ENCODE data around the gene PKD1. TPM values are rescaled to one million over a fixed set of nuclear protein-coding genes. Genes with fewer than 3 reads are reported as not detected.

PKD1 gene
- total and polyA plus RNA-seq, 2 of the 13 experiments (the other 11 are each of a cell fraction or from before 2014, with no cell fraction given), result 22.1 to 23.0 TPM

DNA sequence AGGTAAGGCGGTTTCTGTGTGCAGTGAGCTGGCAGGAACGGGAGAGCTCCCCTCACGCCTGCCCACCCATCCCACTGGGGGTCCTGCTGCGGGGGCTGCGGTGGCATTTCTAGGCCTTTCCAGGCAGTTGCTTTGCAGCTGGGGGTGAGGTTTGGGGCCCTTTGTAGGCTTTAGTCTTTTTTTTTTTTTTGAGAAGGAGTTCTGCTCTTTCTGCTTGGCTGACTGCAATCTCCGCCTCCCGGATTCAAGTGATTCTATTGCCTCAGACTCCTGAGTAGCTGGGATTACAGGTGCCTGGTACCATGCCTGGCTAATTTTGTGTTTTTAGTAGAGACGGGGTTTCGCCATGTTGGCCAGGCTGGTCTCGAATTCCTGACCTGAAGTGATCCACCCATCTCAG, 76.8 kb downstream of the PKD1 start:
- ChIA-PET CTCF (ENCODE audit: low intra/inter-chr PET ratio, low total read pairs) (no interaction called here), POLR2A (no interaction called here)
- DNase-seq (ENCODE audit: low spot score), result no peak
- ATAC-seq, result no peak
- in situ Hi-C loops (cut with HindIII; ENCODE audit: extremely low pct_ligation_motif_present, low pct_unique_long_range_greater_than_20kb), result loop anchor here (5.0 kb wide), 1 partner anchor 37 kb away; no protein-coding TSS in a partner anchor
- Histone ChIP-seq H3K4me3 (replicated peaks in 1 of 3; ENCODE audit: insufficient read depth in 1 of 3, low read depth in 2 of 3, low read length in 3 of 3) (no peak overlapping the region), H3K9ac (ENCODE audit: insufficient read depth, low read depth, low read length) (no peak overlapping the region), H3K36me3 (replicated peaks in 1 of 2; ENCODE audit: control insufficient read depth in 1 of 2, insufficient read depth in 2 of 2, low read length in 2 of 2) (peaks cover 8 to 9% of the 10 kb centered on the region in 2 experiments; a peak in 3 of 5 replicates), H3K4me1 (ENCODE audit: insufficient read depth, low read length) (no peaks in the 10 kb centered on the region), H3K9me3 (ENCODE audit: low read length) (no peaks in the 10 kb centered on the region), H3K27me3 (ENCODE audit: control insufficient read depth in 1 of 2, insufficient read depth in 2 of 2, low read length in 2 of 2) (no peaks in the 10 kb centered on the region), H3K4me2 (ENCODE audit: low read depth, low read length) (no peak overlapping the region), H2AFZ (ENCODE audit: low read length) (no peak overlapping the region), H4K20me1 (ENCODE audit: insufficient read depth, low read length) (no peaks in the 10 kb centered on the region), H3K79me2 (ENCODE audit: insufficient read depth, low read length) (no peaks in the 10 kb centered on the region), H3K27ac (ENCODE audit: extremely low read length, insufficient read depth, low read length) (no peak overlapping the region)
- BruUV-seq (replicated peaks), result no TSS peak
- TF ChIP-seq HDAC1 (CRISPR knock-in tag; IDR thresholded peaks at IDR 0.05), result no peak
- TF ChIP-seq ZSCAN31 (CRISPR knock-in tag; IDR thresholded peaks at IDR 0.05; ENCODE audit: low read depth), result no peak
- TF ChIP-seq ZMAT3 (CRISPR knock-in tag; conservative IDR thresholded peaks at IDR 0.05), result no peak
- TF ChIP-seq ZNF333 (CRISPR knock-in tag; IDR thresholded peaks at IDR 0.05; ENCODE audit: borderline replicate concordance), result no peak
- TF ChIP-seq, protein P1, sequence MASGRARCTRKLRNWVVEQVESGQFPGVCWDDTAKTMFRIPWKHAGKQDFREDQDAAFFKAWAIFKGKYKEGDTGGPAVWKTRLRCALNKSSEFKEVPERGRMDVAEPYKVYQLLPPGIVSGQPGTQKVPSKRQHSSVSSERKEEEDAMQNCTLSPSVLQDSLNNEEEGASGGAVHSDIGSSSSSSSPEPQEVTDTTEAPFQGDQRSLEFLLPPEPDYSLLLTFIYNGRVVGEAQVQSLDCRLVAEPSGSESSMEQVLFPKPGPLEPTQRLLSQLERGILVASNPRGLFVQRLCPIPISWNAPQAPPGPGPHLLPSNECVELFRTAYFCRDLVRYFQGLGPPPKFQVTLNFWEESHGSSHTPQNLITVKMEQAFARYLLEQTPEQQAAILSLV (CRISPR knock-in tag; IDR thresholded peaks at IDR 0.05; ENCODE audit: borderline replicate concordance), result no peak
- intact Hi-C loops (cut with micrococcal nuclease; ENCODE audit: unreplicated experiment), result no loop called here
- no peak for FAIRE-seq
- WGBS (ENCODE audit: low lambda C conversion rate), result 91% methylated on average over 8 of the region's 10 CpGs

DNA sequence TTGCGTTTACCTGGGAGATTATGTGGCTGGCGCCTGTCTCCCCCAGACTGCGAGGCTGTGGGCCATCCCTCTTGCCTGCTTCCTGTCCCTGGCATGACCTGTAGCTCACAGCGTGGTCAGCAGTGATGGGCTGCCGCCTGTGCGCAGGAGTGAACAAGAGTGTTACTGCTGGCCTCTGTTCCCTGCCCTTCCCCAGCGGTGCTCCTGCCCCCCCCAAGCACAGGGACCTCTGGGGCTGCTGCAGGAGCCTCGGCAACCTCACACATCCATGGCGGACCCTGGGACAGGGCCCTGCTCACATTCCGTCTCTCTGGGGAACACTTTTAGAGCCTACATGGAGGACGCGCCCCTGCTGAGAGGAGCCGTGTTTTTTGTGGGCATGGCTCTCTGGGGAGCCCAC, 77.3 kb downstream of the PKD1 start:
- Histone ChIP-seq H3K9me3 (ENCODE audit: low read length) (no peaks in the 10 kb centered on the region), H3K27ac (ENCODE audit: extremely low read length, insufficient read depth, low read length) (no peak overlapping the region), H3K4me2 (ENCODE audit: low read depth, low read length) (no peak overlapping the region), H2AFZ (ENCODE audit: low read length) (no peak overlapping the region), H3K36me3 (replicated peaks in 1 of 2; ENCODE audit: control insufficient read depth in 1 of 2, insufficient read depth in 2 of 2, low read length in 2 of 2) (peaks cover 12 to 13% of the 10 kb centered on the region in 2 experiments; a peak in 3 of 5 replicates), H4K20me1 (ENCODE audit: insufficient read depth, low read length) (no peaks in the 10 kb centered on the region), H3K4me3 (replicated peaks in 1 of 3; ENCODE audit: insufficient read depth in 1 of 3, low read depth in 2 of 3, low read length in 3 of 3) (no peak overlapping the region), H3K9ac (ENCODE audit: insufficient read depth, low read depth, low read length) (no peak overlapping the region), H3K4me1 (ENCODE audit: insufficient read depth, low read length) (no peaks in the 10 kb centered on the region), H3K79me2 (ENCODE audit: insufficient read depth, low read length) (no peaks in the 10 kb centered on the region), H3K27me3 (ENCODE audit: control insufficient read depth in 1 of 2, insufficient read depth in 2 of 2, low read length in 2 of 2) (no peaks in the 10 kb centered on the region)
- FAIRE-seq, result no peak
- no peak for ATAC-seq
- intact Hi-C loops (cut with micrococcal nuclease; ENCODE audit: unreplicated experiment), result no loop called here
- BruUV-seq (replicated peaks), result no TSS peak
- no peak for DNase-seq (ENCODE audit: low spot score)
- CTCF ChIA-PET (ENCODE audit: low intra/inter-chr PET ratio, low total read pairs), result no interaction called here
- in situ Hi-C loops (cut with HindIII; ENCODE audit: extremely low pct_ligation_motif_present, low pct_unique_long_range_greater_than_20kb), result loop anchor here (5.0 kb wide), 1 partner anchor 36 kb away; no protein-coding TSS in a partner anchor
- POLR2A ChIA-PET, result no interaction called here
- WGBS (ENCODE audit: low lambda C conversion rate), result 93% methylated on average over 12 of the region's 13 CpGs
- TF ChIP-seq TMF1 (CRISPR knock-in tag; IDR thresholded peaks at IDR 0.05; ENCODE audit: low read depth) (no peak), ZNF567 (CRISPR knock-in tag; IDR thresholded peaks at IDR 0.05; ENCODE audit: borderline replicate concordance) (no peak), XRCC5 (optimal IDR thresholded peaks at IDR 0.05; ENCODE audit: low read length) (no peak), ZNF773 (CRISPR knock-in tag; IDR thresholded peaks at IDR 0.05; ENCODE audit: borderline replicate concordance) (no peak), ZNF331 (CRISPR knock-in tag; IDR thresholded peaks at IDR 0.05) (no peak)
- TF ChIP-seq, protein P2, sequence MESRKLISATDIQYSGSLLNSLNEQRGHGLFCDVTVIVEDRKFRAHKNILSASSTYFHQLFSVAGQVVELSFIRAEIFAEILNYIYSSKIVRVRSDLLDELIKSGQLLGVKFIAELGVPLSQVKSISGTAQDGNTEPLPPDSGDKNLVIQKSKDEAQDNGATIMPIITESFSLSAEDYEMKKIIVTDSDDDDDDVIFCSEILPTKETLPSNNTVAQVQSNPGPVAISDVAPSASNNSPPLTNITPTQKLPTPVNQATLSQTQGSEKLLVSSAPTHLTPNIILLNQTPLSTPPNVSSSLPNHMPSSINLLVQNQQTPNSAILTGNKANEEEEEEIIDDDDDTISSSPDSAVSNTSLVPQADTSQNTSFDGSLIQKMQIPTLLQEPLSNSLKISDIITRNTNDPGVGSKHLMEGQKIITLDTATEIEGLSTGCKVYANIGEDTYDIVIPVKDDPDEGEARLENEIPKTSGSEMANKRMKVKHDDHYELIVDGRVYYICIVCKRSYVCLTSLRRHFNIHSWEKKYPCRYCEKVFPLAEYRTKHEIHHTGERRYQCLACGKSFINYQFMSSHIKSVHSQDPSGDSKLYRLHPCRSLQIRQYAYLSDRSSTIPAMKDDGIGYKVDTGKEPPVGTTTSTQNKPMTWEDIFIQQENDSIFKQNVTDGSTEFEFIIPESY (CRISPR knock-in tag; IDR thresholded peaks at IDR 0.05), result no peak
- TF ChIP-seq, protein P3, sequence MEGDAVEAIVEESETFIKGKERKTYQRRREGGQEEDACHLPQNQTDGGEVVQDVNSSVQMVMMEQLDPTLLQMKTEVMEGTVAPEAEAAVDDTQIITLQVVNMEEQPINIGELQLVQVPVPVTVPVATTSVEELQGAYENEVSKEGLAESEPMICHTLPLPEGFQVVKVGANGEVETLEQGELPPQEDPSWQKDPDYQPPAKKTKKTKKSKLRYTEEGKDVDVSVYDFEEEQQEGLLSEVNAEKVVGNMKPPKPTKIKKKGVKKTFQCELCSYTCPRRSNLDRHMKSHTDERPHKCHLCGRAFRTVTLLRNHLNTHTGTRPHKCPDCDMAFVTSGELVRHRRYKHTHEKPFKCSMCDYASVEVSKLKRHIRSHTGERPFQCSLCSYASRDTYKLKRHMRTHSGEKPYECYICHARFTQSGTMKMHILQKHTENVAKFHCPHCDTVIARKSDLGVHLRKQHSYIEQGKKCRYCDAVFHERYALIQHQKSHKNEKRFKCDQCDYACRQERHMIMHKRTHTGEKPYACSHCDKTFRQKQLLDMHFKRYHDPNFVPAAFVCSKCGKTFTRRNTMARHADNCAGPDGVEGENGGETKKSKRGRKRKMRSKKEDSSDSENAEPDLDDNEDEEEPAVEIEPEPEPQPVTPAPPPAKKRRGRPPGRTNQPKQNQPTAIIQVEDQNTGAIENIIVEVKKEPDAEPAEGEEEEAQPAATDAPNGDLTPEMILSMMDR (CRISPR knock-in tag; IDR thresholded peaks at IDR 0.05), result no peak
- TF ChIP-seq, protein P4, sequence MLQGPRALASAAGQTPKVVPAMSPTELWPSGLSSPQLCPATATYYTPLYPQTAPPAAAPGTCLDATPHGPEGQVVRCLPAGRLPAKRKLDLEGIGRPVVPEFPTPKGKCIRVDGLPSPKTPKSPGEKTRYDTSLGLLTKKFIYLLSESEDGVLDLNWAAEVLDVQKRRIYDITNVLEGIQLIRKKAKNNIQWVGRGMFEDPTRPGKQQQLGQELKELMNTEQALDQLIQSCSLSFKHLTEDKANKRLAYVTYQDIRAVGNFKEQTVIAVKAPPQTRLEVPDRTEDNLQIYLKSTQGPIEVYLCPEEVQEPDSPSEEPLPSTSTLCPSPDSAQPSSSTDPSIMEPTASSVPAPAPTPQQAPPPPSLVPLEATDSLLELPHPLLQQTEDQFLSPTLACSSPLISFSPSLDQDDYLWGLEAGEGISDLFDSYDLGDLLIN (CRISPR knock-in tag; IDR thresholded peaks at IDR 0.05; ENCODE audit: borderline replicate concordance), result no peak
